Neural cell (in vitro differentiated cells): Measurements from ENCODE around the gene C18orf54.

Experiments
- CTCF ChIP-seq: fragments of 450-650 bp; IDR thresholded peaks from 2 replicates; pipeline ENCODE4 v1.5.1; 2014; ENCODE audit warnings: antibody characterized with exemption, mild to moderate bottlenecking, moderate library complexity; ENCODE audit not compliant: poor library complexity, severe bottlenecking
- EZH2 ChIP-seq: fragments of 200-600, 300-800 bp; shearing (Covaris generic), sonication (generic); IDR thresholded peaks from 2 replicates; pipeline ENCODE4 v1.6.1; 2014; ENCODE audit warnings: antibody characterized with exemption, low read length, borderline replicate concordance, mild to moderate bottlenecking; ENCODE audit not compliant: insufficient read depth, poor library complexity, severe bottlenecking
- MXI1 ChIP-seq: fragments of 450-650 bp; conservative IDR thresholded peaks from 2 replicates; pipeline ENCODE4 v1.6.1; 2014; ENCODE audit warnings: antibody characterized with exemption, mild to moderate bottlenecking; ENCODE audit not compliant: poor library complexity, severe bottlenecking
- POLR2AphosphoS5 ChIP-seq: IDR thresholded peaks from 2 replicates; pipeline ENCODE4 v1.6.1; 2012
- RAD21 ChIP-seq: fragments of 450-650 bp; conservative IDR thresholded peaks from 2 replicates; pipeline ENCODE4 v1.6.1; 2014; ENCODE audit warnings: antibody characterized with exemption, mild to moderate bottlenecking, moderate library complexity
- REST ChIP-seq: IDR thresholded peaks from 2 replicates; pipeline ENCODE4 v1.6.1; 2012; ENCODE audit warnings: borderline replicate concordance
- TAF1 ChIP-seq: IDR thresholded peaks from 2 replicates; pipeline ENCODE4 v1.6.1; 2012; ENCODE audit warnings: low read depth

GRCh38 chr18:54382076-54382475, 24.4 kb downstream of the C18orf54 start:
- no peak for TF ChIP-seq CTCF
- no peak for TF ChIP-seq EZH2
- no peak for TF ChIP-seq RAD21
- no peak for TF ChIP-seq POLR2AphosphoS5
- TF ChIP-seq TAF1 = no peak
- no peak for TF ChIP-seq REST
- TF ChIP-seq MXI1 = no peak
